Ovary (tissue), 3 donors: ENCODE results near the gene CDC20B.
A peak's percentile ranks its signal among the peaks of the same experiment; 100 is the strongest.

Experiments
- POLR2A ChIP-seq: fragments of 450-650 bp; IDR thresholded peaks from one replicate; pipeline ENCODE4 v1.6.1; 2017; ENCODE audit warnings: antibody characterized with exemption, mild to moderate bottlenecking, moderate library complexity
- TF ChIP-seq, protein P1 (sequence below), 3 donors: fragments of 450-650 bp in 2 of 3; fragments of 200-600 bp in 1 of 3; IDR thresholded peaks; one replicate each; pipeline versions ENCODE4 v1.5.1 to v1.8.0; 2016 to 2022; ENCODE audit warnings: antibody characterized with exemption in 3 of 3, mild to moderate bottlenecking in 1 of 3
- donor health status: DM: no; HTN: no; CAD: no.

DNA sequence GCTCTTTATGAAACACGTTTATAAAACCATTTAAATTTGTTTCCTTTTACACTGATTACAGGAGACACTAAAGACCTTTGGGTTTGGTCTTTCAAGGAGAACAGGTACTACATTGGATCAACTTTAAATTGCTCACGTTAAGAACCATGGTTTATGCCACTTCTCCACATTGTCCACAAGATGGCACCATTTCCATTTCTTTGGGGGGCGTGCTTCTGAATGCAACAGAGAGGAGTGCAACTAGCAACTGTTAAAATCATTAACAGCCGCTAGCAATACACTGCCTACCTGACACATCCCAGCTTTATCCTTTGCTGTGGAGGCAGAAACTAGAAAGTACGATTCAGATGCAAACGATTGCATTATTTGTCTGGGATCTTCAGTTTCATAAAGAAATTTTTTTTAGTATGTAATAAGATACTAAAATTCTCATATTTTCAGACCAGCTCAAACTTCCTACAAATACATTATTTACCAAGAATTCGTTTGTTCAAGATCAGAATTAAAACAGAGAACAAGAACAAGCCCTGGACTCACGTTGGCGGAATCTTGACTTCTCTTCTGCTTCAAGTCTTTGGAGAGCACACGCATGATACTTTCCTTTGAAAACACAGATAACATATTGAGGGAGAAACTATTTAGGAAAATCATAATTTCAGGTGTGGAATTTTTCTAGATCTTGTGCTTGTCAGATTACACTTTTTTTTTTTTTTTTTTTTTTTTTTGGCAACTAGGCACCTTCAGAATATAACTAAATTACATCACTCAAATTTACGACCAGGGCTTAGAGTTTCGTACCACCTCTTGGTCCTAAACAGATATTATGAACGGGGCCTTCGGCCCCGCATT is 702 bp downstream of the CDC20B start:
- TF ChIP-seq, protein P1, sequence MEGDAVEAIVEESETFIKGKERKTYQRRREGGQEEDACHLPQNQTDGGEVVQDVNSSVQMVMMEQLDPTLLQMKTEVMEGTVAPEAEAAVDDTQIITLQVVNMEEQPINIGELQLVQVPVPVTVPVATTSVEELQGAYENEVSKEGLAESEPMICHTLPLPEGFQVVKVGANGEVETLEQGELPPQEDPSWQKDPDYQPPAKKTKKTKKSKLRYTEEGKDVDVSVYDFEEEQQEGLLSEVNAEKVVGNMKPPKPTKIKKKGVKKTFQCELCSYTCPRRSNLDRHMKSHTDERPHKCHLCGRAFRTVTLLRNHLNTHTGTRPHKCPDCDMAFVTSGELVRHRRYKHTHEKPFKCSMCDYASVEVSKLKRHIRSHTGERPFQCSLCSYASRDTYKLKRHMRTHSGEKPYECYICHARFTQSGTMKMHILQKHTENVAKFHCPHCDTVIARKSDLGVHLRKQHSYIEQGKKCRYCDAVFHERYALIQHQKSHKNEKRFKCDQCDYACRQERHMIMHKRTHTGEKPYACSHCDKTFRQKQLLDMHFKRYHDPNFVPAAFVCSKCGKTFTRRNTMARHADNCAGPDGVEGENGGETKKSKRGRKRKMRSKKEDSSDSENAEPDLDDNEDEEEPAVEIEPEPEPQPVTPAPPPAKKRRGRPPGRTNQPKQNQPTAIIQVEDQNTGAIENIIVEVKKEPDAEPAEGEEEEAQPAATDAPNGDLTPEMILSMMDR (IDR thresholded peaks at IDR 0.05), result peak; percentile 43 to 69 (median 60)
- TF ChIP-seq POLR2A, result no peak
